ENCODE measurements around the gene PBOV1.
A peak's percentile ranks its signal among the peaks of the same experiment; 100 is the strongest.

PBOV1 gene

DNA sequence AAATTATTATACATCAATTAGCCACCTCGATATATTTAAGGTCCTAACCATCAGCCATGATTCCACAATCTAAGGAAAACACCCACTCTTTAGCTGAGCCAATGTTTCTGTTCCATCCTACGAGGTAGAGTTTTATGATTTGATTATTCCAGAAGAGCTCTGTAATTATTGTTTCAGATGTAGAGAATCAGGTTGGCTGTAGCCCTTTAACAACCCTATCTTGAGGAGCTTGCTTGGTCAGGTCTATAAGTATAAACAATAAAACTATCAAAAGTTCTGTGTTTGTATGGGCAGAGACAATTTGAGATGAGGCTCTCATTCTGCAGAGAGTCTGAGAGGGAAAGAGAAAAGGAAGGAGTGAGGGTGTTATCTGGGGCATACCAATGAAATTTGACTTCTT lies at the start of gene PBOV1:
Gene PBOV1, minus strand, starts transcription at position 43 of the 400 bp plus-strand sequence. CDS start 96 bp downstream, outside the sequence.
- no peak within 1 kb of the TSS for H3K4me3 ChIP-seq (ENCODE audit: low read depth, low read length)
- H3K27ac ChIP-seq (ENCODE audit: low read depth, low read length), result no peak within 1 kb of the TSS
- H3K36me3 ChIP-seq (ENCODE audit: insufficient read depth, low read length), result no peaks in the 10 kb centered on the region
- no peaks in the 10 kb centered on the region for H3K79me2 ChIP-seq (ENCODE audit: control insufficient read depth, insufficient read depth, low read length, unreplicated experiment)
- peaks cover 39% of the 10 kb centered on the region for H3K27me3 ChIP-seq (ENCODE audit: insufficient read depth, low read length)
- H2AFZ ChIP-seq (ENCODE audit: low read length, unreplicated experiment), result no peak within 1 kb of the TSS
- H3K4me1 ChIP-seq (ENCODE audit: control insufficient read depth, insufficient read depth, low read length, unreplicated experiment), result no peaks in the 10 kb centered on the region

DNA sequence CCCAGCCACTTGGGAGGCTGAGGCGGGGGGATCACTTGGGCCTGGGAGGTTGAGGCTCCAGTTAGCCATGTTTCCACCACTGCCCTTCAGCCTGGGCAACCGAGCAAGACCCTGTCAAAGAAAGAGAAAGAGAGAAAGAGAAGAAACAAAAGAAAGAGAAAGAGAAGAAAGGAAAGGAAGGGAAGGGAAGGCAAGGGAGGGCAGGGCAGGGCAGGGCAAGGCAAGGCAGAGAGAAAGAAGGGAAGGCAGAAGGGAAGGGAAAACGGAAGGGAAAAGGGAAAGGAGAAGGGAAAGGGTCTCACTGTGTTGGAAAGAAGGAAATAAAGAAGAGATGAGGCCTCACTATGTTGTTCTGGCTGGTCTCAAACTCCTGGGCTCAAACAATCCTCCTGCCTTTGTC lies 47.8 kb upstream of the PBOV1 start:
- no peaks in the 10 kb centered on the region for H3K79me2 ChIP-seq (ENCODE audit: control insufficient read depth, insufficient read depth, low read length, unreplicated experiment)
- H3K36me3 ChIP-seq (ENCODE audit: insufficient read depth, low read length), result no peaks in the 10 kb centered on the region
- peaks cover 15% of the 10 kb centered on the region for H3K27me3 ChIP-seq (ENCODE audit: insufficient read depth, low read length)
- H3K4me3 ChIP-seq (ENCODE audit: low read depth, low read length), result no peak overlapping the region
- no peaks in the 10 kb centered on the region for H3K4me1 ChIP-seq (ENCODE audit: control insufficient read depth, insufficient read depth, low read length, unreplicated experiment)
- no peak overlapping the region for H2AFZ ChIP-seq (ENCODE audit: low read length, unreplicated experiment)
- H3K27ac ChIP-seq (ENCODE audit: low read depth, low read length), result no peak overlapping the region

DNA sequence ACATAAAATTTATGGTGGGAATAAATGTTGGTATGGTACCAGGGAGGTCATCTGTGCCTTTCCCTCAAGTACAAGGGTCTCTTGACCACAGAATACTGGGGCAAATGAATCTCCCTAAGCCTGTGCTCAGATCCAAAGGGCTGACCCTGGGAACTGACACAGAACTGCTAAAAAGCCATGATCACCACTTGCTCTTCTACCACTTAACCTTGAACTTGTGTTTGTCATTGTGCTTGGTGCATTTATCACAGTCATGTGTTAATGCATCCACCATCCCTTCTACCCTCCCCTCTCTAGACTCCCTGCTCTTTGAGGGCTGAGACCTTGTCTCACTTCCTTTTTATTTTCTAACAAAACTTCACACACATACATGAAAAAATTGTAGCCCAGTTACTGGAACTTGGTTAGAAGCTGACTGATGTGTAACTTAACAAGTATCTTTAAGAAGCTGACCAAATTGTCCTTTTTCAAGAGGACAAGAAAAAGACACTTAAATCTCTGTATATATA lies 46.1 kb upstream of the PBOV1 start:
- Histone ChIP-seq H3K79me2 (ENCODE audit: control insufficient read depth, insufficient read depth, low read length, unreplicated experiment) (no peaks in the 10 kb centered on the region), H3K4me1 (ENCODE audit: control insufficient read depth, insufficient read depth, low read length, unreplicated experiment) (no peaks in the 10 kb centered on the region), H3K27me3 (ENCODE audit: insufficient read depth, low read length) (peaks cover 13% of the 10 kb centered on the region), H3K27ac (ENCODE audit: low read depth, low read length) (no peak overlapping the region), H2AFZ (ENCODE audit: low read length, unreplicated experiment) (no peak overlapping the region), H3K36me3 (ENCODE audit: insufficient read depth, low read length) (no peaks in the 10 kb centered on the region), H3K4me3 (ENCODE audit: low read depth, low read length) (no peak overlapping the region)

DNA sequence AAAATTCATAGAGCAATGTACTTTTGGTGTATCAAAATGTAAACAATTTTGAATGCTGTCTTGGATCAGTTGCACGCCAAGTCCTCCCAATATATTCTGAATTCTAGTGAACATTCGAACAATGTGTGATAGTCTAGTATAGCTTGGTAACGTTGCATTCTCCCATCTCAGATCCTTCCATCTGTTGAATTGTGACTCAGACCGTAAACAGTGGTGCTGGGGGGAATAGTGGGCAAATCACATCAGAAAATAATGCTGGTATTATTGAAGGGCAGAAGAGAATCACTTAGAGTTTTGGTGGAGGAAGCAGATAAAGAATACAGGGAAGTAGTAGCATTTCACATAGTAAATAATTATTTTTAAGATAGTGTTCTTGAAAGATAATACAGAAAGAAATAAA lies 45.7 kb upstream of the PBOV1 start:
- H3K36me3 ChIP-seq (ENCODE audit: insufficient read depth, low read length), result no peaks in the 10 kb centered on the region
- peaks cover 13% of the 10 kb centered on the region for H3K27me3 ChIP-seq (ENCODE audit: insufficient read depth, low read length)
- no peak overlapping the region for H3K4me3 ChIP-seq (ENCODE audit: low read depth, low read length)
- no peaks in the 10 kb centered on the region for H3K79me2 ChIP-seq (ENCODE audit: control insufficient read depth, insufficient read depth, low read length, unreplicated experiment)
- H2AFZ ChIP-seq (ENCODE audit: low read length, unreplicated experiment), result no peak overlapping the region
- no peaks in the 10 kb centered on the region for H3K4me1 ChIP-seq (ENCODE audit: control insufficient read depth, insufficient read depth, low read length, unreplicated experiment)
- no peak overlapping the region for H3K27ac ChIP-seq (ENCODE audit: low read depth, low read length)

DNA sequence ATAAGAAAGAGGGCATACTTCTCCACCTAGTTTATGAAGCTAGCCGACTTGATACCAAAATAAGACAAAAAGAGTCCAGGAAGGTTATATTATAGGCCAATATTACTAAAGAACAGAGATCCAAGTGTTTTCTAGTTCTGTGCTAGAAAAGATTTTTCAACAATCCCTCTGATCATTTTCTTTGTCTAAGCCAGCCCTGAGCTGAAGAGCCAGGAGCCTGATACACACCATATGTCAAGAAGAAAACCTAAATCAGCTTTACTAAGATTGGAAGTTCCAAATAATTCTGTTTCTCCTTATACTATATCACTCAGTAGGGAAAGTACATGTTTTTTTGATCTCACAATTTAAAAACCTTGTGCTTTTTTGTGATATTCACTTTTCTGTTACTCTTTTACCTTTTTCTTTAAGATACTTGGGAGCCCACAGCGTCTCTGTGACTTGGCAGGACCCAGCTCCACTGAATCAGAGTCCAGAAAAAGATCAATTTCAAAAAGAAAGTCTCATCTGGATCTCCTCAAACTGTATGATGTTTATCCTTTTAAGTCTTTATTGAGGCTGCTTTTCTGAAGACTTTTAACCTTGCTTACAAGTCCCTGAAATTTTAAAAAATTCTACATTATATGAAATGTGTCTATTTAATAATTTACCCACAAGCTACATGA lies 43.0 kb upstream of the PBOV1 start:
- peaks cover 5% of the 10 kb centered on the region; the same call in 1 of the 2 replicates for H3K27me3 ChIP-seq (ENCODE audit: insufficient read depth, low read length)
- no peaks in the 10 kb centered on the region for H3K79me2 ChIP-seq (ENCODE audit: control insufficient read depth, insufficient read depth, low read length, unreplicated experiment)

DNA sequence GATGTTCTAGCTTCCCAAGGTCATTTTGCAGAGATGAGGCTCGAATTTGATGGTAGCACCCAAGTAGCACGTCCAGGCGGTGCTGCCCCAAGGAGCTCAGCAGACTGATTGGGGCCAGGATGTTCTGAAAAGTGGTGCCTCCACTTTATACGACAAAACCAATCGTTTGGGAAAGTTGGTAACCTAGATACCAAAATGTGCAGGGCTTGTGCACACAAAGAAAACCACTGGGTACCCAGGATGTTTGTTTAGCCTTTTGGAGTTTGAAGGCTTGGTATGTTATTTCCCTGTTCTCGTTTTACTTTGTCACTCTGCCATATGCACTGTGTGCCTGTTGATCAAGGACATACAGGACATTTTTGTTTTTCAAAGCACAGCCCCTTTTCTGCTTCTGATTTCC lies 40.7 kb upstream of the PBOV1 start:
- Histone ChIP-seq H3K27me3 (ENCODE audit: insufficient read depth, low read length) (peaks cover 5% of the 10 kb centered on the region; the same call in 1 of the 2 replicates), H3K79me2 (ENCODE audit: control insufficient read depth, insufficient read depth, low read length, unreplicated experiment) (no peaks in the 10 kb centered on the region), H2AFZ (ENCODE audit: low read length, unreplicated experiment) (no peak overlapping the region), H3K27ac (ENCODE audit: low read depth, low read length) (no peak overlapping the region), H3K36me3 (ENCODE audit: insufficient read depth, low read length) (no peaks in the 10 kb centered on the region), H3K4me3 (ENCODE audit: low read depth, low read length) (no peak overlapping the region), H3K4me1 (ENCODE audit: control insufficient read depth, insufficient read depth, low read length, unreplicated experiment) (no peaks in the 10 kb centered on the region)

More for the DNA sequence above, 43.0 kb upstream of the PBOV1 start:
- peak overlapping the region; percentile 9 for H2AFZ ChIP-seq (ENCODE audit: low read length, unreplicated experiment)
- H3K36me3 ChIP-seq (ENCODE audit: insufficient read depth, low read length), result no peaks in the 10 kb centered on the region
- no peak overlapping the region for H3K27ac ChIP-seq (ENCODE audit: low read depth, low read length)
- no peaks in the 10 kb centered on the region for H3K4me1 ChIP-seq (ENCODE audit: control insufficient read depth, insufficient read depth, low read length, unreplicated experiment)
- H3K4me3 ChIP-seq (ENCODE audit: low read depth, low read length), result no peak overlapping the region

DNA sequence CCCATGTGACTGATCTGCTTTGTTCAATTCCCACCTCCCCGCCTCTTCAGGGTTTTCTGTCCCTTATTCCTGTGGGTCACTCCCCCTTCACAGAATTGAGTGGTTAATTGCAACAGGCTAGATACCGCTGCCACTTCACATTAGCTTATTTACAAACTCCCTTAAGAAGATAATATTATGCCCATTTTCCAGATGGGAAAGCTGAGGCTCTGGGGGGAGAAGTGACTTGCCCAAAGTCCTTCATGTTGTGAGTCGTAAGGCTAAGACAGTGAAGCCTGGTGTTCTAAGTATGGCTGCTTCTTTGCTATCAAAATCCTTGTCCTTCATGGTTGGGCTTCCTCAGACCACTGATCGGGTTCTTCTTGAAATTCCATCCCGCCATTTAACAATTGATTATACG lies 39.9 kb upstream of the PBOV1 start:
- Histone ChIP-seq H3K79me2 (ENCODE audit: control insufficient read depth, insufficient read depth, low read length, unreplicated experiment) (no peaks in the 10 kb centered on the region), H3K27me3 (ENCODE audit: insufficient read depth, low read length) (peaks cover 5% of the 10 kb centered on the region; the same call in 1 of the 2 replicates), H3K4me3 (ENCODE audit: low read depth, low read length) (no peak overlapping the region), H3K4me1 (ENCODE audit: control insufficient read depth, insufficient read depth, low read length, unreplicated experiment) (no peaks in the 10 kb centered on the region), H2AFZ (ENCODE audit: low read length, unreplicated experiment) (no peak overlapping the region), H3K36me3 (ENCODE audit: insufficient read depth, low read length) (no peaks in the 10 kb centered on the region), H3K27ac (ENCODE audit: low read depth, low read length) (no peak overlapping the region)

DNA sequence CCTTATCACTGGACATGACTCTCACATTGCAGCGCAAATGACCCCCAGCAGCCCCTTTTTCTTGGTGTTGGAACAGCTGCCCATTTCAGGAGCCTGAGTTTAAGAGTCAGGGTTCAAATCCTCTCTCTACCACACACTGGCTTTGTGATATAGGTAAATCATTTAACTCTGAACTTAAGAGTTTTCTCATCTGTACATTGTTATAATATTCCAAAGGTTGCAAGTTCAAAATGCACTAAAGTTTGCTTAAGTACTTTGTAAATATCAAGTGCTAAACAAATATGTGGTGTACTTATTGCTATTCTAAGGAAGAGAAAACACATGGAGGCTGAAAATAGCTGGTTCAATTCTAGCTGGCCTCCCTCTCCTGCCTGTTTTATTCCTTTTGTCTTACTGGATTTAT lies 39.3 kb upstream of the PBOV1 start:
- no peaks in the 10 kb centered on the region for H3K4me1 ChIP-seq (ENCODE audit: control insufficient read depth, insufficient read depth, low read length, unreplicated experiment)
- H2AFZ ChIP-seq (ENCODE audit: low read length, unreplicated experiment), result no peak overlapping the region
- H3K36me3 ChIP-seq (ENCODE audit: insufficient read depth, low read length), result no peaks in the 10 kb centered on the region
- H3K27me3 ChIP-seq (ENCODE audit: insufficient read depth, low read length), result peaks cover 5% of the 10 kb centered on the region; the same call in 1 of the 2 replicates
- no peak overlapping the region for H3K4me3 ChIP-seq (ENCODE audit: low read depth, low read length)
- no peaks in the 10 kb centered on the region for H3K79me2 ChIP-seq (ENCODE audit: control insufficient read depth, insufficient read depth, low read length, unreplicated experiment)
- no peak overlapping the region for H3K27ac ChIP-seq (ENCODE audit: low read depth, low read length)

DNA sequence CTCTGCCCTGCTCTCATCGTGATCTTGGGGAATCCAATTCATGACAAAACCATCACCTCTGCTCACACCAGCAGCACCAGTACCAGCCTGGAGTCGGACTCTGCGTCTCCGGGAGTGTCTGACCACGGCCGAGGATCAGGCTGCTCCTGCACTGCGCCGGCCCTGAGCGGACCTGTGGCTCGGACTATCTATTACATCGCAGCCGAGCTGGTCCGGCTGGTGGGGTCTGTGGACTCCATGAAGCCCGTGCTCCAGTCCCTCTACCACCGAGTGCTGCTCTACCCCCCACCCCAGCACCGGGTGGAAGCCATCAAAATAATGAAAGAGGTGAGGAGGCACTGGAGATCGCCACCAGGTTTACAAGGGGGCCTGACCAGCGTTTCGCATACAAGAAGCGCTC lies 37.2 kb upstream of the PBOV1 start:
- Histone ChIP-seq H3K36me3 (ENCODE audit: insufficient read depth, low read length) (no peaks in the 10 kb centered on the region), H3K79me2 (ENCODE audit: control insufficient read depth, insufficient read depth, low read length, unreplicated experiment) (no peaks in the 10 kb centered on the region), H2AFZ (ENCODE audit: low read length, unreplicated experiment) (no peak overlapping the region), H3K27me3 (ENCODE audit: insufficient read depth, low read length) (peaks cover 5% of the 10 kb centered on the region; the same call in 1 of the 2 replicates), H3K27ac (ENCODE audit: low read depth, low read length) (no peak overlapping the region), H3K4me1 (ENCODE audit: control insufficient read depth, insufficient read depth, low read length, unreplicated experiment) (peaks cover 15% of the 10 kb centered on the region), H3K4me3 (ENCODE audit: low read depth, low read length) (no peak overlapping the region)

DNA sequence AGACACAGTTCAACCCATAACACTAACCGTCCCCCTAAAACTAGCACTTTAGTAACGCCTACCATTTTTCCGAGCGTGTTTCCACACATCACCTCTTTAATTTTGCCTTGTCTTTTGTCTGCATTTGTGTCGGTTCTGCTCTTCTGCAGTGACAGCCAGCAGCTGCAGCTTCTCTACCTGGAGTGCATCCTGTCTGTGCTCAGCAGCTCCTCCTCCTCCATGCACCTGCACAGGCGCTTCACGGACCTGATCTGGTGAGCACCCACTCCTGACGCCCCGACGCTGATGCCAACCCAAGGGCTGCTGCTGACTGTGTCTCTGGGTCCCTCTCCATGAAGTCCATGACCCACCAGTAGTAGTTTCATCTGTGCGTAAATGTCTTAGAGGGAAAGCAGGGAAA lies 35.4 kb upstream of the PBOV1 start:
- Histone ChIP-seq H2AFZ (ENCODE audit: low read length, unreplicated experiment) (no peak overlapping the region), H3K79me2 (ENCODE audit: control insufficient read depth, insufficient read depth, low read length, unreplicated experiment) (no peaks in the 10 kb centered on the region), H3K36me3 (ENCODE audit: insufficient read depth, low read length) (no peaks in the 10 kb centered on the region), H3K4me1 (ENCODE audit: control insufficient read depth, insufficient read depth, low read length, unreplicated experiment) (peaks cover 17% of the 10 kb centered on the region), H3K27me3 (ENCODE audit: insufficient read depth, low read length) (no peaks in the 10 kb centered on the region), H3K27ac (ENCODE audit: low read depth, low read length) (no peak overlapping the region), H3K4me3 (ENCODE audit: low read depth, low read length) (no peak overlapping the region)

Measured in ACC112 (cell line).